IMR-90 (cell line): ENCODE measurements around the gene CCDC7.

Experiments used
- CHD1 ChIP-seq: IDR thresholded peaks from 2 replicates; pipeline ENCODE4 v1.6.1; 2012; ENCODE audit warnings: low read depth, low read length, improper control_type of control experiment
- CTCF ChIP-seq: conservative IDR thresholded peaks from 2 replicates; pipeline ENCODE4 v1.5.1; 2012; ENCODE audit warnings: mild to moderate bottlenecking, low read depth, low read length, improper control_type of control experiment
- MAFK ChIP-seq: IDR thresholded peaks from 2 replicates; pipeline ENCODE4 v1.6.1; 2012; ENCODE audit warnings: low read depth, low read length, improper control_type of control experiment
- NFE2L2 ChIP-seq: fragments of 150-350 bp; IDR thresholded peaks from 2 replicates; pipeline ENCODE4 v1.6.1; 2016; ENCODE audit warnings: low read depth, mild to moderate bottlenecking, low read length
- POLR2A ChIP-seq: IDR thresholded peaks from 2 replicates; pipeline ENCODE4 v1.6.1; 2012; ENCODE audit warnings: mild to moderate bottlenecking, low read depth, low read length
- RAD21 ChIP-seq: IDR thresholded peaks from 2 replicates; pipeline ENCODE4 v1.6.1; 2012; ENCODE audit warnings: low read length, improper control_type of control experiment
- RCOR1 ChIP-seq: IDR thresholded peaks from 2 replicates; pipeline ENCODE4 v1.6.1; 2012; ENCODE audit warnings: mild to moderate bottlenecking, low read length, improper control_type of control experiment; ENCODE audit not compliant: insufficient replicate concordance
- RFX5 ChIP-seq: IDR thresholded peaks from 2 replicates; pipeline ENCODE4 v1.8.0; 2012; ENCODE audit warnings: low read depth, mild to moderate bottlenecking, low read length, moderate library complexity

GRCh38 chr10:32548208-32548607, 102.3 kb downstream of the CCDC7 start:
- TF ChIP-seq CTCF (no peak), POLR2A (no peak), RCOR1 (no peak), MAFK (no peak), NFE2L2 (no peak), CHD1 (no peak), RFX5 (no peak), RAD21 (no peak)
